HepG2 (cell line): ENCODE measurements around the gene CIROP. TPM values are rescaled to one million over a fixed set of nuclear protein-coding genes. Genes with fewer than 3 reads are reported as not detected.

Experiments used
- GATA4 ChIP-seq: sonication (generic); IDR thresholded peaks from 2 replicates; pipeline ENCODE4 v1.6.1; 2016; ENCODE audit warnings: antibody characterized with exemption, low read depth, borderline replicate concordance
- GTF3A ChIP-seq: sonication (generic); formaldehyde crosslinking; conservative IDR thresholded peaks from 2 replicates; pipeline ENCODE4 v1.4.0; 2020; ENCODE audit warnings: mild to moderate bottlenecking, missing genetic modification reagents
- HMG20B ChIP-seq: conservative IDR thresholded peaks from 2 replicates; pipeline ENCODE4 v1.6.1; 2016; ENCODE audit warnings: missing genetic modification reagents, missing compliant biosample characterization
- HOXA7 ChIP-seq: sonication (generic); formaldehyde crosslinking; IDR thresholded peaks from 2 replicates; pipeline ENCODE4 v1.8.1; 2022; ENCODE audit warnings: mild to moderate bottlenecking, missing genetic modification reagents, moderate library complexity
- LCORL ChIP-seq, 2 experiments: fragments of 450-650 bp in 1 of 2; sonication (generic) in 1 of 2; formaldehyde crosslinking in 1 of 2; IDR thresholded peaks; 2 replicates each; pipeline versions ENCODE4 v1.5.0 to v1.6.1; 2017 to 2020; ENCODE audit warnings: antibody characterized with exemption in 1 of 2, missing genetic modification reagents in 1 of 2
- MXD4 ChIP-seq: IDR thresholded peaks from 2 replicates; pipeline ENCODE4 v1.6.1; 2016; ENCODE audit warnings: mild to moderate bottlenecking, missing biosample characterization, missing genetic modification reagents
- NCOR1 ChIP-seq: fragments of 200-600 bp; sonication (generic); IDR thresholded peaks from 2 replicates; pipeline ENCODE4 v1.7.0; 2017; ENCODE audit warnings: antibody characterized with exemption, low read length, borderline replicate concordance
- NR3C1 ChIP-seq: sonication (generic); formaldehyde crosslinking; IDR thresholded peaks from 2 replicates; pipeline ENCODE4 v1.4.0; 2020; ENCODE audit warnings: missing genetic modification reagents
- POLR2AphosphoS2 ChIP-seq: IDR thresholded peaks from 2 replicates; pipeline ENCODE4 v1.6.1; 2011; ENCODE audit warnings: low read depth, low read length, improper control_type of control experiment
- SIN3A ChIP-seq: IDR thresholded peaks from 2 replicates; pipeline ENCODE4 v1.6.1; 2011; ENCODE audit warnings: low read depth, mild to moderate bottlenecking, control low read depth, low read length, borderline replicate concordance
- TAF15 ChIP-seq: fragments of 200-400 bp; formaldehyde crosslinking; IDR thresholded peaks from one replicate; pipeline ENCODE4 v1.6.1; 2018; ENCODE audit warnings: mild to moderate bottlenecking, low read depth, low read length; ENCODE audit not compliant: poor library complexity, severe bottlenecking
- ZKSCAN5 ChIP-seq: sonication (generic); formaldehyde crosslinking; IDR thresholded peaks from 2 replicates; pipeline ENCODE4 v1.5.1; 2020; ENCODE audit warnings: mild to moderate bottlenecking, missing genetic modification reagents
- ZNF260 ChIP-seq: sonication (generic); formaldehyde crosslinking; IDR thresholded peaks from 2 replicates; pipeline ENCODE4 v1.4.0; 2020; ENCODE audit warnings: missing genetic modification reagents, low read depth, mild to moderate bottlenecking, borderline replicate concordance
- ZNF292 ChIP-seq: sonication (generic); formaldehyde crosslinking; IDR thresholded peaks from 2 replicates; pipeline ENCODE4 v1.8.1; 2022; ENCODE audit warnings: mild to moderate bottlenecking, low read depth, missing genetic modification reagents, borderline replicate concordance
- ZNF549 ChIP-seq: sonication (generic); formaldehyde crosslinking; IDR thresholded peaks from 2 replicates; pipeline ENCODE4 v1.5.0; 2020; ENCODE audit warnings: missing genetic modification reagents
- ZNF7 ChIP-seq: IDR thresholded peaks from 2 replicates; pipeline ENCODE4 v1.6.1; 2016; ENCODE audit warnings: missing biosample characterization, missing genetic modification reagents
- ZNF780A ChIP-seq: sonication (generic); formaldehyde crosslinking; IDR thresholded peaks from 2 replicates; pipeline ENCODE4 v1.8.0; 2022; ENCODE audit warnings: mild to moderate bottlenecking, missing genetic modification reagents, moderate library complexity
- ZSCAN21 ChIP-seq: sonication (generic); formaldehyde crosslinking; IDR thresholded peaks from 2 replicates; pipeline ENCODE4 v1.8.0; 2022; ENCODE audit warnings: mild to moderate bottlenecking, missing genetic modification reagents, moderate library complexity, borderline replicate concordance
- polyA plus RNA-seq, 8 experiments: library from polyadenylated mRNA; depleted of rRNA in 3 of 8; stranded (reverse) in 7 of 8; unstranded in 1 of 8; fragments of >200 nt; fragmentation: Illumina TruSeq in 4 of 8; extraction: Trizol in 4 of 8; gene quantifications; 2 replicates each; pipeline versions ENCODE4 v1.2.1 to v1.2.3, GENCODE V29; 2011 to 2016; ENCODE audit warnings: low read depth in 4 of 8, missing spikeins in 1 of 8, mixed read lengths in 1 of 8; ENCODE audit not compliant: insufficient read depth in 1 of 8
- total RNA-seq, 5 experiments: library from RNA; depleted of rRNA; stranded (reverse); fragments of >200 nt; fragmentation: Illumina TruSeq; extraction: Trizol; gene quantifications; 2 replicates each; pipeline ENCODE4 v1.2.3, GENCODE V29; 2016; ENCODE audit warnings: low read depth in 1 of 5
- TF ChIP-seq, protein P1 (sequence below): IDR thresholded peaks from 2 replicates; pipeline ENCODE4 v1.6.1; 2016; ENCODE audit warnings: low read depth, borderline replicate concordance
- TF ChIP-seq, protein P2 (sequence below): sonication (generic); formaldehyde crosslinking; IDR thresholded peaks from 2 replicates; pipeline ENCODE4 v1.8.1; 2023; ENCODE audit warnings: mild to moderate bottlenecking, missing genetic modification reagents
- TF ChIP-seq, protein P3 (sequence below): IDR thresholded peaks from 2 replicates; pipeline ENCODE4 v1.6.1; 2016; ENCODE audit warnings: missing compliant biosample characterization, missing genetic modification reagents, borderline replicate concordance
- TF ChIP-seq, protein P4 (sequence below): sonication (generic); formaldehyde crosslinking; IDR thresholded peaks from 2 replicates; pipeline ENCODE4 v1.5.0; 2020; ENCODE audit warnings: mild to moderate bottlenecking, missing genetic modification reagents
- TF ChIP-seq, protein P5 (sequence below): sonication (generic); formaldehyde crosslinking; IDR thresholded peaks from 2 replicates; pipeline ENCODE4 v1.9.0; 2022; ENCODE audit warnings: low read depth, missing genetic modification reagents

The CIROP gene
- total and polyA plus RNA-seq, 2 of the 13 experiments (the other 11 are each of a cell fraction or from before 2014, with no cell fraction given): 0.07 TPM; not detected in 1

DNA sequence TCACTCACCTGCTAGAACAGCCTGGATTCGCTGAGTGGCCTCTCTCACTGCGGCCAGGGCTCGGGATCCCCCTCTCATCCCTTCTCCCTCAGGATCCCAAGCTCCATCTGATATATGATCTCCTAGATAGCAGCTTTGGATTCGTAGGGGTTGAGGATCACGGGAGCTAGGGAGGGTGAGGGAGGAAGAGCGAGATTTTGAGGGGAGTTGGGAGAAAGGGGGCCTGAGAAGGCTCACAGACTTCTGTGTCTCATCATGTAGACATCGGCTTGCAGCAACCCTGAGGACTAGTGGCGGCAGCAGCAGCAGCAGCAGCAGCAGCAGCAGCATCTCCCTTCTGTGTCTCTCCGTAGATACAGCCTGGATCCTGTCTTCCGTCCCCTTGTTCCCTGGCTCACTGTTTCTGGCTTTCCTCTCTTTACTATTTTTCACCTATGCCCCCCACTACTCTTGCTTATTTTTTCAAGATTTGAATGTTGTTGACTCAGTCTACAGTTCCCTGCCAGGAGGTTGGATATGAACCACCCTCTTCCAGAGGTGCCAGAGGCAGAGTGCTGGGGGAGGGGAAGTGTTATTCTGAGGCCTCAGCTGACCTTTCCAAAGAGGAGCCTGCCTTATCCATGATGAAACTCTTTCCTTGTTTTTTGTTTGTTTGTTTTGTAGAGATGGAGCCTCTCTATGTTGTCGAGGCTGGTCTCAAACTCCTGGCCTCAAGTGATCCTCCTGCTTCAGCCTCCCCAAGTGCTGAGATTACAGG is at the start of gene CIROP (continued):
- TF ChIP-seq HMG20B (CRISPR knock-in tag) (0 out of 2 replicates have a peak, but pooled peaks have one; percentile 19), ZNF292 (peak; percentile 95), ZKSCAN5 (CRISPR knock-in tag) (no peak; the same call in 1 of the 2 replicates), LCORL (IDR thresholded peaks at IDR 0.05) (no peak), LCORL (CRISPR knock-in tag; IDR thresholded peaks at IDR 0.05) (peak; percentile 30; the same call in 1 of the 2 replicates), ZNF7 (CRISPR knock-in tag) (no peak), ZNF780A (CRISPR knock-in tag) (no peak), NCOR1 (no peak), MXD4 (CRISPR knock-in tag) (peak; percentile 39; the same call in 1 of the 2 replicates), NR3C1 (no peak), ZNF260 (CRISPR knock-in tag) (no peak), ZSCAN21 (CRISPR knock-in tag) (no peak; the same call in 1 of the 2 replicates), HOXA7 (no peak), SIN3A (no peak), GTF3A (CRISPR knock-in tag) (no peak), GATA4 (no peak), POLR2AphosphoS2 (no peak), TAF15 (no peak), ZNF549 (CRISPR knock-in tag) (no peak)
- TF ChIP-seq, protein P1, sequence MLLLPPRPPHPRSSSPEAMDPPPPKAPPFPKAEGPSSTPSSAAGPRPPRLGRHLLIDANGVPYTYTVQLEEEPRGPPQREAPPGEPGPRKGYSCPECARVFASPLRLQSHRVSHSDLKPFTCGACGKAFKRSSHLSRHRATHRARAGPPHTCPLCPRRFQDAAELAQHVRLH (CRISPR knock-in tag): no peak
- TF ChIP-seq, protein P2, sequence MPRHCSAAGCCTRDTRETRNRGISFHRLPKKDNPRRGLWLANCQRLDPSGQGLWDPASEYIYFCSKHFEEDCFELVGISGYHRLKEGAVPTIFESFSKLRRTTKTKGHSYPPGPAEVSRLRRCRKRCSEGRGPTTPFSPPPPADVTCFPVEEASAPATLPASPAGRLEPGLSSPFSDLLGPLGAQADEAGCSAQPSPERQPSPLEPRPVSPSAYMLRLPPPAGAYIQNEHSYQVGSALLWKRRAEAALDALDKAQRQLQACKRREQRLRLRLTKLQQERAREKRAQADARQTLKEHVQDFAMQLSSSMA: no peak
- TF ChIP-seq, protein P3, sequence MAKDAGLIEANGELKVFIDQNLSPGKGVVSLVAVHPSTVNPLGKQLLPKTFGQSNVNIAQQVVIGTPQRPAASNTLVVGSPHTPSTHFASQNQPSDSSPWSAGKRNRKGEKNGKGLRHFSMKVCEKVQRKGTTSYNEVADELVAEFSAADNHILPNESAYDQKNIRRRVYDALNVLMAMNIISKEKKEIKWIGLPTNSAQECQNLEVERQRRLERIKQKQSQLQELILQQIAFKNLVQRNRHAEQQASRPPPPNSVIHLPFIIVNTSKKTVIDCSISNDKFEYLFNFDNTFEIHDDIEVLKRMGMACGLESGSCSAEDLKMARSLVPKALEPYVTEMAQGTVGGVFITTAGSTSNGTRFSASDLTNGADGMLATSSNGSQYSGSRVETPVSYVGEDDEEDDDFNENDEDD (CRISPR knock-in tag): no peak
- TF ChIP-seq, protein P4, sequence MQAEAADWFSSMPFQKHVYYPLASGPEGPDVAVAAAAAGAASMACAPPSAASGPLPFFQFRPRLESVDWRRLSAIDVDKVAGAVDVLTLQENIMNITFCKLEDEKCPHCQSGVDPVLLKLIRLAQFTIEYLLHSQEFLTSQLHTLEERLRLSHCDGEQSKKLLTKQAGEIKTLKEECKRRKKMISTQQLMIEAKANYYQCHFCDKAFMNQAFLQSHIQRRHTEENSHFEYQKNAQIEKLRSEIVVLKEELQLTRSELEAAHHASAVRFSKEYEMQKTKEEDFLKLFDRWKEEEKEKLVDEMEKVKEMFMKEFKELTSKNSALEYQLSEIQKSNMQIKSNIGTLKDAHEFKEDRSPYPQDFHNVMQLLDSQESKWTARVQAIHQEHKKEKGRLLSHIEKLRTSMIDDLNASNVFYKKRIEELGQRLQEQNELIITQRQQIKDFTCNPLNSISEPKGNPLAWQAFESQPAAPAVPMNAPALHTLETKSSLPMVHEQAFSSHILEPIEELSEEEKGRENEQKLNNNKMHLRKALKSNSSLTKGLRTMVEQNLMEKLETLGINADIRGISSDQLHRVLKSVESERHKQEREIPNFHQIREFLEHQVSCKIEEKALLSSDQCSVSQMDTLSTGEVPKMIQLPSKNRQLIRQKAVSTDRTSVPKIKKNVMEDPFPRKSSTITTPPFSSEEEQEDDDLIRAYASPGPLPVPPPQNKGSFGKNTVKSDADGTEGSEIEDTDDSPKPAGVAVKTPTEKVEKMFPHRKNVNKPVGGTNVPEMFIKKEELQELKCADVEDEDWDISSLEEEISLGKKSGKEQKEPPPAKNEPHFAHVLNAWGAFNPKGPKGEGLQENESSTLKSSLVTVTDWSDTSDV (CRISPR knock-in tag): no peak
- TF ChIP-seq, protein P5, sequence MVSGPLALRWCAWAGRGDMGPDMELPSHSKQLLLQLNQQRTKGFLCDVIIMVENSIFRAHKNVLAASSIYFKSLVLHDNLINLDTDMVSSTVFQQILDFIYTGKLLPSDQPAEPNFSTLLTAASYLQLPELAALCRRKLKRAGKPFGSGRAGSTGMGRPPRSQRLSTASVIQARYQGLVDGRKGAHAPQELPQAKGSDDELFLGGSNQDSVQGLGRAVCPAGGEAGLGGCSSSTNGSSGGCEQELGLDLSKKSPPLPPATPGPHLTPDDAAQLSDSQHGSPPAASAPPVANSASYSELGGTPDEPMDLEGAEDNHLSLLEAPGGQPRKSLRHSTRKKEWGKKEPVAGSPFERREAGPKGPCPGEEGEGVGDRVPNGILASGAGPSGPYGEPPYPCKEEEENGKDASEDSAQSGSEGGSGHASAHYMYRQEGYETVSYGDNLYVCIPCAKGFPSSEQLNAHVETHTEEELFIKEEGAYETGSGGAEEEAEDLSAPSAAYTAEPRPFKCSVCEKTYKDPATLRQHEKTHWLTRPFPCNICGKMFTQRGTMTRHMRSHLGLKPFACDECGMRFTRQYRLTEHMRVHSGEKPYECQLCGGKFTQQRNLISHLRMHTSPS: no peak
